Measurements from ENCODE around the gene CDC42BPG.

Gene CDC42BPG

GRCh38 chr11:64890522-64890939 is 46.1 kb upstream of the CDC42BPG start:
- DNase-seq (ENCODE audit: low read depth): no peak
- H3K4me3 ChIP-seq (replicated peaks; ENCODE audit: low read depth, low read length): no peak overlapping the region
- TF ChIP-seq CTCF (IDR thresholded peaks at IDR 0.05; ENCODE audit: low read length, missing control alignments): no peak

- DNase-seq (ENCODE audit: low read depth): no peak
- no peak for TF ChIP-seq CTCF (IDR thresholded peaks at IDR 0.05; ENCODE audit: low read length, missing control alignments)
- no peak overlapping the region for H3K4me3 ChIP-seq (replicated peaks; ENCODE audit: low read depth, low read length)
These were observed 44.5 kb upstream of the CDC42BPG start for GRCh38 chr11:64888729-64889511.

GRCh38 chr11:64888406-64888728 is 43.9 kb upstream of the CDC42BPG start:
- no peak overlapping the region for H3K4me3 ChIP-seq (replicated peaks; ENCODE audit: low read depth, low read length)
- no peak for DNase-seq (ENCODE audit: low read depth)
- TF ChIP-seq CTCF (IDR thresholded peaks at IDR 0.05; ENCODE audit: low read length, missing control alignments): no peak

- peak; percentile 66 for TF ChIP-seq CTCF (IDR thresholded peaks at IDR 0.05; ENCODE audit: low read length, missing control alignments)
- DNase-seq (ENCODE audit: low read depth): peak; percentile 57
- H3K4me3 ChIP-seq (replicated peaks; ENCODE audit: low read depth, low read length): no peak overlapping the region
These were observed 43.4 kb upstream of the CDC42BPG start for GRCh38 chr11:64887757-64888405.

GRCh38 chr11:64887234-64887756 is 42.8 kb upstream of the CDC42BPG start:
- no peak for TF ChIP-seq CTCF (IDR thresholded peaks at IDR 0.05; ENCODE audit: low read length, missing control alignments)
- no peak for DNase-seq (ENCODE audit: low read depth)
- H3K4me3 ChIP-seq (replicated peaks; ENCODE audit: low read depth, low read length): no peak overlapping the region

GRCh38 chr11:64885367-64886286 is 41.2 kb upstream of the CDC42BPG start:
- H3K4me3 ChIP-seq (replicated peaks; ENCODE audit: low read depth, low read length): no peak overlapping the region
- DNase-seq (ENCODE audit: low read depth): peak; percentile 90
- no peak for TF ChIP-seq CTCF (IDR thresholded peaks at IDR 0.05; ENCODE audit: low read length, missing control alignments)
